IMR-90 (cell line): ENCODE data around the gene ACACA. TPM values are rescaled to one million over a fixed set of nuclear protein-coding genes. Genes with fewer than 3 reads are reported as not detected.
A peak's percentile ranks its signal among the peaks of the same experiment; 100 is the strongest.

Experiments used
- ATAC-seq: fragments of 200-7000 bp; cut with Tn5 transposase; 2 replicates; pipeline ENCODE4 v1.9.1; 2020; ENCODE audit warnings: low read depth, mild to moderate bottlenecking, moderate library complexity
- BruUV-seq: library from RNA; stranded (reverse); fragments of 400-500 nt; replicated peaks from 2 replicates; lab custom pipeline; 2021; lab: Mats Ljungman, UMichigan
- CTCF ChIA-PET: fragments of 300-600 bp; formaldehyde crosslinking; extraction: SDS; loops from one replicate; lab custom pipeline; 2021; ENCODE audit warnings: antibody characterized with exemption; lab: Yijun Ruan, JAX
- POLR2A ChIA-PET: fragments of 300-600 bp; sonication (Branson Sonifier 250); formaldehyde crosslinking; loops from one replicate; lab custom pipeline; 2022; ENCODE audit warnings: antibody characterized with exemption; ENCODE audit not compliant: unreplicated experiment; lab: Charles Lee
- DNase-seq: peaks from one replicate; pipeline ENCODE4 v3.0.0; 2013
- H2AFZ ChIP-seq: replicated peaks from 2 replicates; pipeline ENCODE3; 2013; ENCODE audit warnings: low read length, mild to moderate bottlenecking; ENCODE audit not compliant: poor library complexity
- H2AK5ac ChIP-seq: 2 replicates; pipeline ENCODE4 v1.6.1; 2013; ENCODE audit warnings: low read depth, low read length, inconsistent platforms
- H2AK9ac ChIP-seq: replicated peaks from 2 replicates; pipeline ENCODE3; 2013; ENCODE audit warnings: mild to moderate bottlenecking, low read depth, low read length, moderate library complexity; ENCODE audit not compliant: poor library complexity
- H2BK120ac ChIP-seq: 2 replicates; pipeline ENCODE4 v1.6.1; 2013; ENCODE audit warnings: low read depth, low read length, inconsistent platforms
- H2BK15ac ChIP-seq: 3 replicates; pipeline ENCODE4 v1.6.1; 2013; ENCODE audit warnings: low read depth, low read length, inconsistent platforms
- H2BK20ac ChIP-seq: 2 replicates; pipeline ENCODE4 v1.6.1; 2013; ENCODE audit warnings: low read depth, mild to moderate bottlenecking, inconsistent platforms, low read length, moderate library complexity
- H2BK5ac ChIP-seq: 2 replicates; pipeline ENCODE4 v1.6.1; 2013; ENCODE audit warnings: mild to moderate bottlenecking, low read depth, low read length, inconsistent platforms; ENCODE audit not compliant: poor library complexity, severe bottlenecking
- H3K14ac ChIP-seq: replicated peaks from 2 replicates; pipeline ENCODE4 v1.6.1; 2013; ENCODE audit warnings: low read depth, low read length, inconsistent platforms
- H3K18ac ChIP-seq: 2 replicates; pipeline ENCODE4 v1.6.1; 2013; ENCODE audit warnings: low read depth, low read length, control low read depth
- H3K23ac ChIP-seq: 2 replicates; pipeline ENCODE4 v1.6.1; 2013; ENCODE audit warnings: low read depth, low read length, inconsistent platforms
- H3K27ac ChIP-seq: 2 replicates; pipeline ENCODE4 v1.5.1; 2013; ENCODE audit warnings: mild to moderate bottlenecking, control low read depth, low read length; ENCODE audit not compliant: insufficient read depth
- H3K27me3 ChIP-seq: 2 replicates; pipeline ENCODE4 v1.6.1; 2013; ENCODE audit warnings: low read length; ENCODE audit not compliant: control insufficient read depth, insufficient read depth
- H3K36me3 ChIP-seq: 2 replicates; pipeline ENCODE4 v1.6.1; 2013; ENCODE audit warnings: low read length, mixed read lengths; ENCODE audit not compliant: control insufficient read depth, insufficient read depth
- H3K4ac ChIP-seq: 2 replicates; pipeline ENCODE4 v1.6.1; 2013; ENCODE audit warnings: low read depth, low read length, inconsistent platforms
- H3K4me1 ChIP-seq: 2 replicates; pipeline ENCODE4 v1.6.1; 2013; ENCODE audit warnings: low read length, mixed read lengths; ENCODE audit not compliant: control insufficient read depth, insufficient read depth
- H3K4me2 ChIP-seq: 2 replicates; pipeline ENCODE4 v1.6.1; 2013; ENCODE audit warnings: low read depth, mild to moderate bottlenecking, control low read depth, low read length, moderate library complexity
- H3K4me3 ChIP-seq: 2 replicates; pipeline ENCODE4 v1.5.1; 2013; ENCODE audit warnings: low read depth, mild to moderate bottlenecking, control low read depth, low read length, moderate library complexity; ENCODE audit not compliant: insufficient read depth
- H3K56ac ChIP-seq: 2 replicates; pipeline ENCODE4 v1.6.1; 2013; ENCODE audit warnings: low read length, inconsistent platforms; ENCODE audit not compliant: insufficient read depth; ENCODE audit errors: extremely low read depth
- H3K79me1 ChIP-seq, 2 experiments: 2 replicates each; pipeline ENCODE4 v1.6.1; 2013; ENCODE audit warnings: low read length in 2 of 2, inconsistent platforms in 1 of 2, low read depth in 1 of 2
- H3K9ac ChIP-seq: 2 replicates; pipeline ENCODE4 v1.6.1; 2013; ENCODE audit warnings: low read depth, low read length, control low read depth
- H3K9me1 ChIP-seq: 2 replicates; pipeline ENCODE4 v1.6.1; 2013; ENCODE audit warnings: low read length, inconsistent platforms; ENCODE audit not compliant: insufficient read depth
- H3K9me3 ChIP-seq: 2 replicates; pipeline ENCODE4 v1.6.1; 2013; ENCODE audit warnings: low read length; ENCODE audit not compliant: control insufficient read depth, insufficient read depth
- H4K20me1 ChIP-seq: 2 replicates; pipeline ENCODE4 v1.6.1; 2013; ENCODE audit warnings: low read length, inconsistent platforms; ENCODE audit not compliant: insufficient read depth
- H4K5ac ChIP-seq: 2 replicates; pipeline ENCODE4 v1.6.1; 2013; ENCODE audit warnings: mild to moderate bottlenecking, low read depth, low read length, control low read depth
- H4K8ac ChIP-seq, 2 experiments: 2 replicates each; pipeline ENCODE4 v1.6.1; 2013; ENCODE audit warnings: low read depth in 2 of 2, low read length in 2 of 2, control low read depth in 1 of 2, inconsistent platforms in 1 of 2
- H4K91ac ChIP-seq: 2 replicates; pipeline ENCODE4 v1.6.1; 2013; ENCODE audit warnings: low read depth, low read length, inconsistent platforms; ENCODE audit not compliant: insufficient read depth
- BHLHE40 ChIP-seq: fragments of 150-350 bp; IDR thresholded peaks from 2 replicates; pipeline ENCODE4 v1.6.1; 2016; ENCODE audit warnings: mild to moderate bottlenecking, low read depth, low read length
- CEBPB ChIP-seq: IDR thresholded peaks from 2 replicates; pipeline ENCODE4 v1.6.1; 2012; ENCODE audit warnings: low read depth, low read length, improper control_type of control experiment
- FOS ChIP-seq: fragments of 150-350 bp; IDR thresholded peaks from 2 replicates; pipeline ENCODE4 v1.6.1; 2016; ENCODE audit warnings: low read depth, low read length
- MAZ ChIP-seq: IDR thresholded peaks from 2 replicates; pipeline ENCODE4 v1.6.1; 2012; ENCODE audit warnings: low read depth, mild to moderate bottlenecking, low read length, improper control_type of control experiment, moderate library complexity, borderline replicate concordance
- MXI1 ChIP-seq: IDR thresholded peaks from 2 replicates; pipeline ENCODE4 v1.6.1; 2012; ENCODE audit warnings: low read depth, mild to moderate bottlenecking, low read length, moderate library complexity, borderline replicate concordance
- NFE2L2 ChIP-seq: fragments of 150-350 bp; IDR thresholded peaks from 2 replicates; pipeline ENCODE4 v1.6.1; 2016; ENCODE audit warnings: low read depth, mild to moderate bottlenecking, low read length
- RFX5 ChIP-seq: IDR thresholded peaks from 2 replicates; pipeline ENCODE4 v1.8.0; 2012; ENCODE audit warnings: low read depth, mild to moderate bottlenecking, low read length, moderate library complexity
- WGBS, 2 experiments: methylation state at CpG; one replicate each; pipeline versions ENCODE4 v1.1.5 to v1.1.7; 2013; ENCODE audit warnings: missing lambda C conversion rate in 2 of 2; ENCODE audit not compliant: insufficient read length in 1 of 2; ENCODE audit errors: extremely low coverage in 2 of 2; 5-methylcytosine and 5-hydroxymethylcytosine counted together
- dilution Hi-C: fragments of 300-500 bp; cut with HindIII; formaldehyde crosslinking; loops from one replicate; pipeline ENCODE4 v1.14.3; 2018; ENCODE audit warnings: low sequenced_read_pairs; ENCODE audit not compliant: unreplicated experiment
- in situ Hi-C: fragments of 300-500 bp; cut with MboI; formaldehyde crosslinking; loops from 3 replicates; pipeline ENCODE4 v1.14.3; 2019; ENCODE audit warnings: low sequenced_read_pairs, inconsistent platforms, mixed read lengths
- intact Hi-C: fragments of 100-400 bp; cut with micrococcal nuclease; formaldehyde crosslinking; loops from 2 replicates; pipeline ENCODE4 v1.10.0; 2022
- polyA plus RNA-seq, 3 experiments: library from polyadenylated mRNA; depleted of rRNA; stranded (reverse); fragments of >200 nt; gene quantifications; 2 replicates each; pipeline ENCODE4 v1.2.3, GENCODE V29; 2012; ENCODE audit warnings: low replicate concordance in 1 of 3
- total RNA-seq: library from RNA; depleted of rRNA; stranded (reverse); fragments of >200 nt; gene quantifications from 2 replicates; pipeline ENCODE4 v1.2.3, GENCODE V29; 2012

Gene ACACA
- total and polyA plus RNA-seq, 2 of the 4 experiments (the other 2 are of a cell fraction): 21.3 to 39.1 TPM

DNA sequence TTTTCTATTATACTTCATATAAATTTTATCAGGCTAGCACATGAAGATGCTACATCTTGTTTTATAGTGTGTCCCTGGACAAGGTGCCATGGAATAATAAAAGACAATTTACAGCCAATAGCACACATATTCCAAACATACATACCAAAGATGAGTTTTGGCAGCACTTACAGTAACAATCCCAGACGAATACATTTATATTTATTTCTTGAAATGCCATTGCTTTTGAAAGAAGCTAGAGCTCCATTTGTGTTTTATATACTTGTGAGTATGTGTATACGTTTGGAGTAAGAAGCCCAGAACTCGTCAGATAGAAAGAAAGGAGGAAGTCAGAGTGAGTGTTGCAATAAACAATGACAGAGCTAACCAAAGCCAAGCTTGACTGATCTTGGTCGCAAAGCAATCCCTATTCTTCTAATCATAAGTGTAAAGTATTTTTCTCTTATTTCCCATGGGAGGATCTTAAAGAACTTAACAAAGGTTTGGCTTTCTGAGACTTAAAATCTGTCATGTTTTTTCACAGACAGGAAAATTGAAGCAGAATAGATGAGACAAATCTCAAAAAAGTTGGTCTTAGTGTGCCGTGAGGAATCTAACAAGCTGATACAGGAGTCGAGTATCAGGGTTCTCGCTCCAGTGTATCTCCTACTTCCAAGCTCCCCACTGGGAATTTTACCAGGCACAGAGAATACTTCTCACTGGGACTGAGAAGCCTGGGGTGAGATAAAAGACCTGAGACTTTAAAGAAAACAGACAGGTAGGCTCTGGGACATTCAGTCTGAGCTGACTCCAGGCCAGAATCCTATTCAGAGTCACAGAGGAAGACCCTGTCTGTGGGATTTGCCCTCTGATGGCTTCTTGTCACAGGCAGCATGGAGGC lies 282.5 kb downstream of the ACACA start:
- Histone ChIP-seq H2AK5ac (no peak overlapping the region), H4K5ac (no peak overlapping the region), H2BK5ac (no peak overlapping the region), H3K27me3 (no peaks in the 10 kb centered on the region), H3K4me1 (peaks cover 6% of the 10 kb centered on the region), H4K8ac (no peak overlapping the region), H3K14ac (no peak overlapping the region), H3K18ac (no peak overlapping the region), H3K23ac (no peak overlapping the region), H3K4ac (no peak overlapping the region), H2BK120ac (no peak overlapping the region), H3K56ac (no peak overlapping the region), H4K91ac (no peak overlapping the region), H2AFZ (no peak overlapping the region), H3K79me1 (no peaks in the 10 kb centered on the region), H3K36me3 (peaks cover 11% of the 10 kb centered on the region), H2BK20ac (no peak overlapping the region), H3K4me3 (no peak overlapping the region), H4K20me1 (no peaks in the 10 kb centered on the region), H2BK15ac (no peak overlapping the region), H3K9me1 (peaks cover 6% of the 10 kb centered on the region; the same call in 1 of the 2 replicates), H3K9ac (no peak overlapping the region), H3K27ac (no peak overlapping the region), H2AK9ac (no peak overlapping the region), H3K9me3 (no peaks in the 10 kb centered on the region), H3K4me2 (no peak overlapping the region)
- peak; percentile 93 for ATAC-seq
- no peak for TF ChIP-seq MXI1
- TF ChIP-seq CEBPB: peak; percentile 87
- TF ChIP-seq FOS: no peak
- TF ChIP-seq RFX5: no peak
- TF ChIP-seq MAZ: no peak
- TF ChIP-seq BHLHE40: no peak
- TF ChIP-seq NFE2L2: no peak
- ChIA-PET POLR2A (no interaction called here), CTCF (no interaction called here)
- no TSS peak for BruUV-seq
- DNase-seq: peak; percentile 67
- intact Hi-C loops (no loop called here), in situ Hi-C loops (no loop called here), dilution Hi-C loops (no loop called here)
- WGBS, 2 experiments: no CpG with 5 or more reads among the region's 7 CpGs
